ENCODE results near the gene LBX1.
A peak's percentile ranks its signal among the peaks of the same experiment; 100 is the strongest.

Gene LBX1

GRCh38 chr10:101270763-101271162, 41.5 kb upstream of the LBX1 start:
- H3K23ac ChIP-seq (ENCODE audit: low read length) = no peak overlapping the region
- no peak overlapping the region for H4K91ac ChIP-seq (ENCODE audit: low read depth, low read length)
- no peak for DNase-seq
- H3K36me3 ChIP-seq (ENCODE audit: control insufficient read depth in 1 of 2, insufficient read depth in 2 of 2, low read length in 2 of 2) = no peaks in the 10 kb centered on the region
- no peaks in the 10 kb centered on the region for H3K4me1 ChIP-seq (ENCODE audit: control insufficient read depth in 1 of 2, insufficient read depth in 2 of 2, low read length in 2 of 2)
- H3K4me3 ChIP-seq (ENCODE audit: low read depth, low read length) = no peak overlapping the region
- no peaks in the 10 kb centered on the region for H3K79me2 ChIP-seq (ENCODE audit: control insufficient read depth, insufficient read depth, low read length, poor library complexity)
- no peak overlapping the region for H3K9ac ChIP-seq (ENCODE audit: low read length)
- H4K8ac ChIP-seq (ENCODE audit: low read depth, low read length) = no peak overlapping the region
- H3K27ac ChIP-seq (ENCODE audit: low read depth, low read length) = no peak overlapping the region
- no peak overlapping the region for H3K18ac ChIP-seq (ENCODE audit: low read length)
- H2BK120ac ChIP-seq (ENCODE audit: insufficient read depth, low read length, poor library complexity) = no peak overlapping the region
- no peaks in the 10 kb centered on the region for H3K27me3 ChIP-seq (ENCODE audit: insufficient read depth, low read length)
- WGBS (ENCODE audit: extremely low coverage, insufficient coverage, insufficient read length) = no CpG with 5 or more reads among the region's 3 CpGs
- no peaks in the 10 kb centered on the region for H3K79me1 ChIP-seq (ENCODE audit: low read length)
- H2BK12ac ChIP-seq (ENCODE audit: low read length) = no peak overlapping the region
- H3K4ac ChIP-seq (ENCODE audit: low read depth, low read length) = no peak overlapping the region
- H3K4me2 ChIP-seq (ENCODE audit: low read length) = no peak overlapping the region
- no peak overlapping the region for H2AFZ ChIP-seq (ENCODE audit: insufficient read depth, low read length, poor library complexity)
- no peak overlapping the region for H2BK5ac ChIP-seq (ENCODE audit: low read depth, low read length, poor library complexity)
- no peaks in the 10 kb centered on the region for H3K9me3 ChIP-seq (ENCODE audit: insufficient read depth, low read depth, low read length)
- H2AK5ac ChIP-seq (ENCODE audit: low read length) = no peak overlapping the region
- no peak overlapping the region for H4K12ac ChIP-seq (ENCODE audit: low read depth, low read length)
- H3K14ac ChIP-seq (ENCODE audit: low read length) = no peak overlapping the region

GRCh38 chr10:101267776-101268175, 38.5 kb upstream of the LBX1 start:
- H2BK120ac ChIP-seq (ENCODE audit: insufficient read depth, low read length, poor library complexity) = no peak overlapping the region
- H4K91ac ChIP-seq (ENCODE audit: low read depth, low read length) = no peak overlapping the region
- H3K9me3 ChIP-seq (ENCODE audit: insufficient read depth, low read depth, low read length) = peaks cover 2% of the 10 kb centered on the region
- H3K4me3 ChIP-seq (ENCODE audit: low read depth, low read length) = no peak overlapping the region
- no CpG with 5 or more reads among the region's 4 CpGs for WGBS (ENCODE audit: extremely low coverage, insufficient coverage, insufficient read length)
- no peak overlapping the region for H3K9ac ChIP-seq (ENCODE audit: low read length)
- H4K12ac ChIP-seq (ENCODE audit: low read depth, low read length) = no peak overlapping the region
- H3K23ac ChIP-seq (ENCODE audit: low read length) = no peak overlapping the region
- H3K27ac ChIP-seq (ENCODE audit: low read depth, low read length) = no peak overlapping the region
- DNase-seq = no peak
- no peak overlapping the region for H3K4ac ChIP-seq (ENCODE audit: low read depth, low read length)
- no peak overlapping the region for H3K14ac ChIP-seq (ENCODE audit: low read length)
- no peaks in the 10 kb centered on the region for H3K4me1 ChIP-seq (ENCODE audit: control insufficient read depth in 1 of 2, insufficient read depth in 2 of 2, low read length in 2 of 2)
- no peak overlapping the region for H2AFZ ChIP-seq (ENCODE audit: insufficient read depth, low read length, poor library complexity)
- H3K79me2 ChIP-seq (ENCODE audit: control insufficient read depth, insufficient read depth, low read length, poor library complexity) = no peaks in the 10 kb centered on the region
- H3K27me3 ChIP-seq (ENCODE audit: insufficient read depth, low read length) = no peaks in the 10 kb centered on the region
- H3K79me1 ChIP-seq (ENCODE audit: low read length) = no peaks in the 10 kb centered on the region
- no peak overlapping the region for H2BK5ac ChIP-seq (ENCODE audit: low read depth, low read length, poor library complexity)
- no peak overlapping the region for H4K8ac ChIP-seq (ENCODE audit: low read depth, low read length)
- no peak overlapping the region for H3K4me2 ChIP-seq (ENCODE audit: low read length)
- H2AK5ac ChIP-seq (ENCODE audit: low read length) = no peak overlapping the region
- H2BK12ac ChIP-seq (ENCODE audit: low read length) = no peak overlapping the region
- H3K36me3 ChIP-seq (ENCODE audit: control insufficient read depth in 1 of 2, insufficient read depth in 2 of 2, low read length in 2 of 2) = no peaks in the 10 kb centered on the region
- H3K18ac ChIP-seq (ENCODE audit: low read length) = no peak overlapping the region

GRCh38 chr10:101267290-101267680, 38.0 kb upstream of the LBX1 start:
- Histone ChIP-seq H3K4ac (ENCODE audit: low read depth, low read length) (no peak overlapping the region), H2BK12ac (ENCODE audit: low read length) (no peak overlapping the region), H3K36me3 (ENCODE audit: control insufficient read depth in 1 of 2, insufficient read depth in 2 of 2, low read length in 2 of 2) (no peaks in the 10 kb centered on the region), H3K9me3 (ENCODE audit: insufficient read depth, low read depth, low read length) (peaks cover 2% of the 10 kb centered on the region), H2BK120ac (ENCODE audit: insufficient read depth, low read length, poor library complexity) (no peak overlapping the region), H4K91ac (ENCODE audit: low read depth, low read length) (no peak overlapping the region), H3K9ac (ENCODE audit: low read length) (no peak overlapping the region), H3K79me2 (ENCODE audit: control insufficient read depth, insufficient read depth, low read length, poor library complexity) (no peaks in the 10 kb centered on the region), H3K4me3 (ENCODE audit: low read depth, low read length) (no peak overlapping the region), H2BK5ac (ENCODE audit: low read depth, low read length, poor library complexity) (no peak overlapping the region), H3K18ac (ENCODE audit: low read length) (no peak overlapping the region), H2AK5ac (ENCODE audit: low read length) (no peak overlapping the region), H3K23ac (ENCODE audit: low read length) (no peak overlapping the region), H3K79me1 (ENCODE audit: low read length) (no peaks in the 10 kb centered on the region), H4K8ac (ENCODE audit: low read depth, low read length) (no peak overlapping the region), H3K27ac (ENCODE audit: low read depth, low read length) (no peak overlapping the region), H3K27me3 (ENCODE audit: insufficient read depth, low read length) (no peaks in the 10 kb centered on the region), H3K4me2 (ENCODE audit: low read length) (no peak overlapping the region), H3K14ac (ENCODE audit: low read length) (no peak overlapping the region), H4K12ac (ENCODE audit: low read depth, low read length) (no peak overlapping the region), H2AFZ (ENCODE audit: insufficient read depth, low read length, poor library complexity) (peak overlapping the region; percentile 50), H3K4me1 (ENCODE audit: control insufficient read depth in 1 of 2, insufficient read depth in 2 of 2, low read length in 2 of 2) (no peaks in the 10 kb centered on the region)
- no CpG with 5 or more reads among the region's 7 CpGs for WGBS (ENCODE audit: extremely low coverage, insufficient coverage, insufficient read length)
- DNase-seq = no peak

- Histone ChIP-seq H3K23ac (ENCODE audit: low read length) (no peak overlapping the region), H3K36me3 (ENCODE audit: control insufficient read depth in 1 of 2, insufficient read depth in 2 of 2, low read length in 2 of 2) (no peaks in the 10 kb centered on the region), H4K8ac (ENCODE audit: low read depth, low read length) (no peak overlapping the region), H3K4ac (ENCODE audit: low read depth, low read length) (no peak overlapping the region), H4K12ac (ENCODE audit: low read depth, low read length) (no peak overlapping the region), H3K27ac (ENCODE audit: low read depth, low read length) (no peak overlapping the region), H2BK5ac (ENCODE audit: low read depth, low read length, poor library complexity) (no peak overlapping the region), H3K9me3 (ENCODE audit: insufficient read depth, low read depth, low read length) (peaks cover 2% of the 10 kb centered on the region), H3K14ac (ENCODE audit: low read length) (no peak overlapping the region), H3K4me2 (ENCODE audit: low read length) (no peak overlapping the region), H4K91ac (ENCODE audit: low read depth, low read length) (no peak overlapping the region), H3K9ac (ENCODE audit: low read length) (no peak overlapping the region), H3K4me1 (ENCODE audit: control insufficient read depth in 1 of 2, insufficient read depth in 2 of 2, low read length in 2 of 2) (no peaks in the 10 kb centered on the region), H2AFZ (ENCODE audit: insufficient read depth, low read length, poor library complexity) (no peak overlapping the region), H3K18ac (ENCODE audit: low read length) (no peak overlapping the region), H3K79me2 (ENCODE audit: control insufficient read depth, insufficient read depth, low read length, poor library complexity) (no peaks in the 10 kb centered on the region), H2BK12ac (ENCODE audit: low read length) (no peak overlapping the region), H3K4me3 (ENCODE audit: low read depth, low read length) (no peak overlapping the region), H3K79me1 (ENCODE audit: low read length) (no peaks in the 10 kb centered on the region), H3K27me3 (ENCODE audit: insufficient read depth, low read length) (no peaks in the 10 kb centered on the region), H2AK5ac (ENCODE audit: low read length) (no peak overlapping the region), H2BK120ac (ENCODE audit: insufficient read depth, low read length, poor library complexity) (no peak overlapping the region)
- no peak for DNase-seq
- no CpG with 5 or more reads among the region's 13 CpGs for WGBS (ENCODE audit: extremely low coverage, insufficient coverage, insufficient read length)
These were observed 37.4 kb upstream of the LBX1 start for GRCh38 chr10:101266381-101267289.

Measured in trophoblast cell (in vitro differentiated cells and primary cell).